GM19035 (cell line): Measurements from ENCODE around the gene CDK14.

Source experiments
- ATAC-seq: cut with Tn5 transposase; IDR thresholded peaks from one replicate; pipeline ENCODE4 v1.9.1; 2021; ENCODE audit not compliant: unreplicated experiment

CDK14 gene

DNA sequence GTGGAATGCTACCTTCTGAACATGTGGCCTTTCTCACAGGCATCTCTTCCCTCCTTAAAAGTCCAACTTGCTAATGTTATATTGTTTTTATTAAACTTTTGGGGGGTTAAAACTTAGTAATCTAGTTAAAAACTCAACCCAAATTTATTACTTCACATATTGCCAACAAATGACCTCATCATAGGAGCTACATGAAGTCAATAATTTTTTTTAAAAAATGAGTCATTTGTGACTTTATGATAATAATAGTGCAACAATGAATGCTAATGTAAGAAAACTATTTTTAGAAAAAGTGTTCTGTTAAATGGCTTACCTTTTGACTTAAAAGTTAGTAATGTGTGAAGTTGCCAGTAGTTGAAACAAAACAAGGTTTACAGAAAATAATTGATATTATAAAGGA, 342.2 kb downstream of the CDK14 start:
- no peak for ATAC-seq

DNA sequence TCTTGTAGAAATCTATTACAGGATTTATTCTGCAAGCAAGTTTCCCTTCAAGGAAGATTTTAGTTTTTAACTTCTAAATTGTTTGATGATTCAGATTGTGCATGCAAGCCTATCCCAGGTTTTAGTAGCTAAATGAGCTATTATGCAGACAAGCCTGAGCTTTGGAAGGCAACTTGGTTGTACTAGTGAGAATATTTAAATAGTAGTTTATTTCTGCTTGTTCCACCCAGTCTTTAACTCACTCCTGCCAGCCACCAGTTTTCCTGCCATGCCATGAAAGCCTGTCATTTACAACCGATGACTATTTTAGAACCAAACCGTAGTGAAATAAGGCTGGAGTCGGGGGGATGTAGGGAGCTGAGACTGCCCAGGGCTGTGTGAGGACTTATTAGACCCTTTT, 343.5 kb downstream of the CDK14 start:
- ATAC-seq: no peak

DNA sequence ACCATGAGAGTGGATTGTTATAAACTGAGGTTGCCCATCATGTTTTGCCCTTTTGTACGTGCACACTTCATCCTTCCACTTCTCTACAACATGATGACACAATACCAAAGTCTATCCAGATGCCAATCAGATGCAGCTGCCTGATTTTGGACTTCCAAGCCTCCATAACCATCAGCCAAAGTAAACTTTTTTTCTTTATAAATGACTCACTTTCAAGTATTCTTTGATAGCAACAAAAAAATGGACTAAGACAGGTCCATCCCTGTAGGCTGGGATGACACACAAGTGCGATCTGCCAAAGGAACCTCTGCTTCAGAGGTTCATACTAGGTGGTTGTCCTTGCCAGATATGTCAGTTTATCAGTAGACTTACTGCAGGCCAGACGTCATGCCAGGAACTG, 347.9 kb downstream of the CDK14 start:
- no peak for ATAC-seq

DNA sequence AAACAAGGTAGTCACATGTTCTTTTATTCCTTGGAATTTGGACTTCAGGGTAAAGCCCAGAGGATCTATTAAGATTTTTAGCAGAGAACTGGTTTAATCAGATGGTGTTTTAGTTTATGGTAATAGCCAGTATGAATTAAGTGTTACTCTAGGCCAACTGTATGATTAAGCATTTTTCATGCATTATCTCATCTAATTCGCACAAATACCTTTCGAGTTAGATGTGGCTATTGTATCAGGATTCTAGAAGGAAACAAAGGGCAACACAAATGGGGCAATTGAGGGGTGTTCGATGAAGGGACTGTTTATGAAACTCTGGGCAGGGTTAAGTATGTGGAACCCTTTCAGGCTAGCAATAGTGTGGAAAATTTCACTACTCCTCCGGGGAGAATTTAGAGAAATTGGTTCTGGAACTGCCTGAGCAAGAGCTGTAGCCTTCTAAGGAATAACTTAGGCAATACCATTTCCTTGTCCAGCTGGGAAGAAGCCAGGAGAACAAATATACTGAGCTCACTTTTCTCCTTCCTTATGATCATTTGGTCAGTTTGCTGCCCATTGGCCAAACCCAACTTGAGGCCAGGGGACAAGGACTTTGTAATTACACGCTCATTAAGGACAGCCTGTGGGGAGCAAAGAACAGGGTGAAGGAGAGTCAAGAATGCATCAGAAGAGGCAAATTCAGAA, 349.1 kb downstream of the CDK14 start:
- no peak for ATAC-seq

DNA sequence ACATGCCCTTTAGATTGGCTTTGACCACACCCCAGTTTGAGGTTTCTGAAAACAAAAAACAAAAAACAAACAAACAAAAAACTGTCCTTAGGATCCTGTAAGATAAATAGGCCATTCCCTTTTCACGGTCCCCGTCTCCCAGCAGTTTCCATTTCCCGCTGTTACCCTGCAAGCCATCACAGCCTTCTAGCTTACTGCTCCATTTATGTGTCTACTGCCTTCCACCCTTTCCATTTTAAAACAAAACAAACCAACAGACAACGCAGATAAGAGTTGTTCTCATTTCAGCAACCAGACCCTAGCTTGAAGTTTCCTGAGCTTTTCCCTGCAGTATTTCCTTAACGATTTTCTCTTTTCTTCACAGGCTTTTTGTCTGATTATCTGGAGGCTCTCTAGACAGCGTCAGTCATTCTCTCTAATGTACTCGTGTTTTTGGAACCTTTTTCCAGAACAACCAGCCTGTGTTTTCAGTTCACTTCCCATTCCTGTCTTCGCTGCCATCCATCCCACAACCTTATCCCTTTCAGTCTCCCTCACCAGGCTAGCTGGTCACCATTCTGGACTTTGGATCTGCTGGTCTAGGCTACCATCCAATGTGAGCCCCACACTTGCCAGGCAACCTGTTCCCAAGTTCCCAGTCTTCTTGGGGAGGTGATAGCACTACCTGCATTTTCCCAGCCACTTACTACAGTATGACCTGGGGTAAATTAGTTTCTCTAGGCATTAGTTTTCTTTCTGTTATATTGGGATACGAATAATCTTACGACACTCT, 350.8 kb downstream of the CDK14 start:
- ATAC-seq: no peak

DNA sequence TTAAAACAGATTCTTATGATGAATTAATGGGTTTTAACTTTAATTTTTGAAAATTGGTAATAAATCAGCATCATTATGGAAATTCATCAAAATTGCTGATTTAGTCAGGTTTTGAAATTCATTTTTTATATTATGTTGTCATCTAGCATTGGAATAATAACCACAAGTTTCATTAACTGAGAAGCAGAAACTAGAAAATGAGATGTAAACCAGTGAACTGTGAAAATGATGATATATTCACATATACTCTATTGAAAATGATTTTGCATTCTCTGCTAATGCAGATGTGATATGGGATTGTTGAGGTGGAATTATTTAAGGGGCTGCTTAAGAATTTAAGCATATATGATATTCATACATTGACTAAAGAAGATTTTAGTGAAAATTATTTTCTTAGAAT, 352.0 kb downstream of the CDK14 start:
- ATAC-seq: no peak

DNA sequence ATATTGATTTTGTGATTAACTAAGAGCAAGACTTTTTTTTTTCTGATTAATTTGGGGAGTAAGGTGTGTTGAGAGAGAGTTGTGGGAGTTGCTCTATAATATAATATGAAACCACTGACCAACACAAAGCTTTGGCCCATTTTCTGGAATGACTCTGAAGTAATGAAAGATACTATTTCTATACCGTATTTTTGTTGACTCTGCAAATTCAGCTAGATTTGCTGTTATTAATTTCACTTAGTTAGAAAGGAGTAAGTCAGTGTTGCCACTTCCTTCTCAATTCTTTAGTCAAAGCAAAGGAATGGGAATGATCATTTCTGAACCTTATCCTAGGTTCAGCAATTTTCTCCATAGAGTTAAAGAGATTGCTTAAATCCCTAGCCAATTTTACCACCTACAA, 355.1 kb downstream of the CDK14 start:
- no peak for ATAC-seq

DNA sequence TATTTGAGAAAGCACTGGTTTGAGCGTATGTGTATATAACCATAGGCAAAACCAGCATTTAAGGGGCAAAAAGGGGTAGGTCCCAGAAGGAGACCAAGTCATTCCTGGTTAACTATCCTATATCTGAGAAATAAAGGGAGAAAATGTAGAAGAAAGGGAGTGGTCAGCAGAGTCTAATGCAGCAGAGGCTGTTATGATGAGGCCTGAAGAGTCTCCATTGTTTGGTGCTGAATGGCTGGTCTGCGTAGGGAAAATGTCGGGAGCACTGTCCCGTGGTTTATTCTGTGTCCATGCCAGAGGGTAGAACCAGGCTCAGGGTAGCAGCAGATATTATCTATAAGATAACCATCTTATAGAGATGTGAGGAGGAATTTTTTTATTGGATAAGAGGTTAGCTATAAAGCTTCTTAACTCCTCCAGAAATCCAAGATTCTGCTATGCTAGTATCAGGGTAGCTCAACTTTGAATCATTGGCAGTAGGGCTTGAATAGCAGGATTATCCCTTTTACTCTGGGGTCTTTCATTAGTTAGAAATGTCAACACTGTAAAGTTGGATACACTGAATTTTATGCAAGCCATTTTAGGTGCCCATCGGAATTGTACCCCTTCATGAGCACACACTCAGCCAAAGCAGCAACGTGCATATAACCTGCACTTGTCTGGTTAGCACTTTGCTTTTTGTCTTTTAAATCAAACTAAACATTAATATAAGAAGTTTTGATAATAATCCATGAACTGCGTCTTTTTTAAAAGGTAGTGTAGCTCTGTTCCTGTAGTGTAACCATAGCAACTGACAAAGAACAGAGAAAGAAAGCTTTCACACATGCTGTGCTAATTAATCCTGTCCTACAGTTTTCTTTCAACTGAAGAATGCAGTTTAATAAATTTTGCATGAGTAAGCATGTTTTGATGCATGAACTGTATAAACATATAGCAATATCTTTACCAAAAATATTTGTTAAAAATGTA, 356.1 kb downstream of the CDK14 start:
- no peak for ATAC-seq

DNA sequence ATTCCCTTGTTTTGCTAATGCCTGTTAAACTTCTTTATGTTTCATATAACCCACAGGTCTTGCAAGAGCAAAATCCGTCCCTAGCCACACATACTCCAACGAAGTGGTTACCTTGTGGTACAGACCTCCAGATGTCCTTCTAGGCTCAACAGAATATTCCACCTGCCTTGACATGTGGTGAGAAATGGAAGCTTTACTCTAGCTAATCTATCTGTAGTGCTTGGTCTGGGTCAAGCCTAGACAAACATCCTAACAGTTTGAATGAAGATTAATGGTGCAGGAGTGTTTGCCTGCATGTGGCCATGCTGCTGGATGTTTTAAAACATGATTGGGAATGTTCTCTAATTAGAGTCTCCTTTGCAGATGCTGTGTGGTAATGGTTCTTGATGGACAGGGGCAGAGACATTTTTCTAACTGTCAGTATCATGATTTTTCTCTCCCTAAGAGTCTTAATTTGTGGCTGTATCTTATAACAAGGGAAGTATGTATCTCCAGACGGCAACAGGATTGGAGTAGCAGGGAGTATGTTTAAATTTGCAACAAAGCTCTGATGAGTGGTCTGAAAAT, 359.6 kb downstream of the CDK14 start:
- no peak for ATAC-seq

DNA sequence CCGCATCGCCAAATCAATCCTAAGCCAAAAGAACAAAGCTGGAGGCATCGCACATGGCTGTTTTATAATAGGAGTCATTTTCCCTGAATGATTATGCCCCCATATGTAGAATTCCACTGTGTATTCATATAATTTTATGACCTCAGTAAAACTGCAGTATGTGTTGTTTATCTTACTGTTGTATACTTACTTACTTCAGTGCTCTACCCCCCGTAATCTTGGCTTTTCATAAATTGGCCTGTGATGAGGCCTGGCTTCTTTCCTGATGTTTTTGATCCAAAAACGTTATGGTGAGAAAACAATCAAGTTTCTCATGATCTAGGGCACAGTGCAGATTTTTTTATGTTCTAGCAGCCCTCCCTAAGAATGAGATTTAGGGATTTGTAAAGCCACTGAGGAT, 361.8 kb downstream of the CDK14 start:
- ATAC-seq: no peak

DNA sequence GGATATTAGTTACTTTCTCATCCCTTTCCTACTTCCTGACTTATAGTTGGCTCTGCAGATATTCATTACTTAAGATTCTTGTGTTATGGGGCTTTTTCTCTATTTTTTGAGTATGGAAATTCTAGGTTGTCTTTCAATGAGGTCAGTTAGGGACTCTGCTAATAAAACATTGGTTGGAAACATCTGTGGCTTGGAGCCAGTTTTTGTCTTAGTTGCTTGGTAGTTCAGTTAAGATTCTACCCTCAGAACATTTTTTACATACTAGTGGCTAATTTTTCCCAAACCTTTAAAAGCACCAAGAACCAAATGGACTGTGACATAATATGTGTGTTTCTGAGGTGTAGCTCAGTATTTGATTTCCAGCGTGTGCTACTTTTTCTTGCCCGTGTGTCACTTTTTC, 362.5 kb downstream of the CDK14 start:
- no peak for ATAC-seq

DNA sequence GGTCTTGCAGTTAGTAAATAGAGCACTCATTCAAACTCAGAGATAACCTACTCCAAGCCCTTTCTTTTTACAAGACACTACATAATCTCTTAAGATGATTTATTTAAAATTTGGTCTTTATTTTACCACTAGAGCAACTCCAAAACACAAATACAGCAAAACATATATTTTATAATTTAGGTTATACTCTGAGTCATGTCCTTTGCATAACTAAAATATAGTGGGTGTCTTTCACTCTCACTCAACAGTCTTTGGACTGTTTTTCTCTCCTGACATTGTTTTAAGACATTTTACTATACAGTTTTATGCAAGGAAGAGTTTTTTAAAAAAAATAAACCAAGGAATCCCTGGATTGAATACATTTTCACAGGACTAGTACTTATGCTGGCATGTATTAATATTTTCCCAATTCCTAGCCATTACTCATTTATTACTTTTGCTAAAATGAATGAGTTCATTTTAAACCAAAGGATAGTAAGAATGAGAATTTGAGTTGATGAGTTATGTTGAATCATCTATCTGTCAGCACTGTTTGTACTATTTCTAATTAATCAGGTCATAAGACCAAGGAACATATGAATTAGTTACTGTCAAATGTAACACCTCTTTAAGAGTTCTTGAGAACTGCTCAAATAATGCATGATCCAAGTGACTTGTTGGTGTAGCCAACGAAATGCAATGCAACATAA, 365.1 kb downstream of the CDK14 start:
- no peak for ATAC-seq

DNA sequence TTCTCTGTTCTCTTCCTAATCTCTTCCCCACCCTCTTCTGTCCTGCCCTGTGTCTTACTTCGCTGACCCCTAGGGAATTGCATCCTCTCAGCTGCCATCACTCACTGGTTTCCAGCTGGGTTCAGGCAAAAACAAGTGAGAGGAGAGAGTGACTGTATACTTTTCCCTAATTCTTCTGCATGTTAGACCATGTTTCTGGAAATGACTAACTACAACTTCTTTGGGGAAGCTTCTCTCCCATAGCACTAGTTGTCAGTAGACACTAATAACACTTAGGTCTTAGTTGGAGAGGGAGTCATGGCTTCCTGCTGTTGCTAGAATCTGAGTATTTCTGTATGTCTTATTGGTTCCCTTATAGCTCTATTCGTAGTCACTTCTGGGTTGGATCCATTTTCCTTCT, 369.1 kb downstream of the CDK14 start:
- no peak for ATAC-seq

DNA sequence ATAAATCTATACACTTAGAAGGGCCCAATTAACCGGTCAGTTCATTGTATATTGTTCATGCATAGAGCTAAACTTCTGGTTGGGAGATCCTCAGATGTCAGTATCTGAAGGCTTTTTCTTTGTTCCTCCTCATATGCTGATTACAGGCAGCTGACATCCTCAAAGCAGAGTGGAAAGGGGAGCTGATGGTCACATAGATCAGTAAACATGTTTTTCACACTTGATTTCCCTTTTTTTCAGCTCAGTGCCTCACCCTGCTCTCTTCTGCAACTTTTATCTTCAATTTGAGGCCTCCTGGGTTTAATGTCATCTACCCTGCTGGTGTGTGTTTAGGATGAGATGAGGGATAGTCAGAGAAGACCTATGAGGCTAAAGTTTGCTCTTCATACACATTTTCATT, 370.2 kb downstream of the CDK14 start:
- ATAC-seq: no peak

DNA sequence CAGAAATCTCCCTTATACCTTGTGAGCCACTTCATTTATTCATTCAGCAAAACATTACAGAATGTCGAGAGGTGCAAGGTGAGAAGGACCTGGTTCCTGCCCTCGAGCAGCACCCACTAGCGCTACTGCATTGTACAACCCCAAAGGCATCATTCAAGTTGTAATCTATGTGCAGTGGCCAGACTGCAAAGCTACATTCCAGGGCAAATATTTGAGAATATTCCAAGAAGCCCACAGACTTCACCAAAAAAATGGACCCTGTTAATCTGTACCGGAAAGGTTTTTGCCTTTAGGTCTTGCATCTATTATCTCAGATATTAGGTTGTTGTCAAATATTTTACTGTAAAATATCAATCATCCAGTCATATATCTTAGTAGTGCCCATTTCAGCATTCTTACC, 372.8 kb downstream of the CDK14 start:
- ATAC-seq: no peak

DNA sequence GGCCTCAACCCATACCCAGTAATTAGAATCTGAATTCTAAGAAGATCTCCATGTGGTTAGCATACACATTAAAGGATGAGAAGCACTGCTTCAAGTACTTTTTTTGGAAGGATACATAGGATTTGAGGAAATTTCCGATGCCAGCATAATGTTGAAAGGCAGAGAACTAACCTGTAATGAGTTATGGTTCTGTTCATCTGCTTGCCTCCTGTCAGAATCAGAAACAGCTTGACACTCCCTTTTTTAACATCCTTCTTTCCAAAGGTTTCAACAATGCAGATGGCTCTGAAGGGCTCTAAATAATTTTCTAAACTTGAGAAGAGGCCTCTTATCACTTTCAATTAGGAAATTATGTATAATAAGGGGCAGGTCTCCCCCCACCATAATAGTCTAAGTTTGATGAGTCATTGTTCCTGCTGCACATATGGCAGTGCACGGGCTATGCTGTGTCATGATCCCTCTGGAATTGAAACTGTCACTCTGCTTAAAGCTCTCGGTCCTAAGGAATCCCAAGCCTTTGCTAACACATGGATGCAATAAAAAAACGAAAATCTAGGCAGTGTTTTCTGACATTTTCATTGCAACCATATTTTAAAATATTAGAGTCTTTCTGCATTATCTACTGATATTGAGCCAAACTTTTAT, 376.9 kb downstream of the CDK14 start:
- ATAC-seq: no peak

DNA sequence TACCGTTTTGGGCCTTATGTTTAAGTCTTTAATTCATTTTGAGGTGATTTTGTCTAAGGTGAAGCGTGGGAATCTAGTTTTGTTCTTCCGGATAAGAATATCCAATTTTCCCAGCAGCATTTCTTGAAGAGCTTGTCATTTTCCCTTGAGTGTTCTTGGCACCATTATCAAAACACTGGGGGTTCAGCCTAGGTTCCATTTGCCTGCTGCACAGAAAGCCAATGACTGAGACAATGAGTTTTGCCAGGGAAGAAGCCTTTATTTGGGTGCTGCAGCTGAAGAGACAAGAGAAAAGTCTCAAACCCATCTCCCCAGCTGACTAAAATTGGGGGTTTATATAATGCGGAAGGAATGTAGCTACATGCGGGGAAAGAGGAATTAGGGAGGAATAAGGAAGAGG, 380.9 kb downstream of the CDK14 start:
- no peak for ATAC-seq

DNA sequence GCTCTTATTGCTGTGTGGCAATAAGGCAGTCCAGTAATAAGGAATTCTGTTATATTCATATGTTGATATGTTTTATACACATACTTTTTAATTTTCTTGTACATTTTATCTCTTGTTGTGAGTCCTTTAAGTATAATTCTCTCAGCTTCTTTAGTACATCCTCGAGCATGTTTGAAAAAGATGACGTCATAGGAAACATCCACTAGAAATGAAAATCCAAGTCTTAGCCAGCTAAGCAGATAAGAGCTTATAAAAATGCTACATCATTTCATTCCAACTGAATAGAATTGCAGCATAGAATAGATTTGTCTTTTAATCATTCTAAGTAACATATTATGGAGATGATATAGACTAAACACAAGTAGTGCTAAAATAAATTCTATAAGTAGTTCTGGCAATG, 384.4 kb downstream of the CDK14 start:
- no peak for ATAC-seq

DNA sequence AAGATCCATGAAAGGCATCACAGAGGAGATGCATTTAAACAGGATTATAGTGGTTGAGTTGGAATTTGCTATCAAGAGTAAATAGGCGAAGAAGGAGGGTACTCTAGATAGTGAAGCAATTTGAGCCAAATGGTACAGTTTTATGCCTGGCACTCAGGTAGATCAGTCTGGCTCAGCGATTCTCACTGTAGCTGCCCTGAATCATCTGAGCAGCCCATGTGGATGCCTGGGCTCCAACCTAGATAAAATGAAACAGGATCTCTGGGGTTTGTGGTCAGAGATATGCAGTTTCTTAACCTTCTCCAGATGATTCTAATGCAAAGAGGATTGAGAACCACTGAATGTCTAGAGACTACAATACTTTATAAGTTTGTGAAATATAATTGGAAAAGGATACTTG, 386.1 kb downstream of the CDK14 start:
- ATAC-seq: no peak

DNA sequence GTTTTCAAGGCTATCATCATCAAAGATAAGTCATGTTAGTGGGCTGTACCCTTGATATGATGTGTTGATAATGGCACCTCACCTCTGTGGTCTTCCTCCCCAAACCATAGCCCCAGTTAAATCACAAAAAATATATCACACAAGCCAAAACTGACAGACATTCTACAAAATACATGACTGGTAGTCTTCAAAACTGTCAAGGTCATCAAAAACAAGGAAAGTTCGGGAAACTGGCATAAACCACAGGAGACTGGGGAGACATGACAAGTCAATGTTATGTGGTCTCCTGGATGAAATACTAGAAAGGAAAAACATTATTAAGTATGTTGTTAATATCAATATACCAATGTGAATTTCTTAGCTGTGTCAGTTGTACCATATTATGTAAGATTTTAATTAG, 388.6 kb downstream of the CDK14 start:
- ATAC-seq: no peak
